ENCODE data around the gene ASB6.

Gene ASB6, protein sequence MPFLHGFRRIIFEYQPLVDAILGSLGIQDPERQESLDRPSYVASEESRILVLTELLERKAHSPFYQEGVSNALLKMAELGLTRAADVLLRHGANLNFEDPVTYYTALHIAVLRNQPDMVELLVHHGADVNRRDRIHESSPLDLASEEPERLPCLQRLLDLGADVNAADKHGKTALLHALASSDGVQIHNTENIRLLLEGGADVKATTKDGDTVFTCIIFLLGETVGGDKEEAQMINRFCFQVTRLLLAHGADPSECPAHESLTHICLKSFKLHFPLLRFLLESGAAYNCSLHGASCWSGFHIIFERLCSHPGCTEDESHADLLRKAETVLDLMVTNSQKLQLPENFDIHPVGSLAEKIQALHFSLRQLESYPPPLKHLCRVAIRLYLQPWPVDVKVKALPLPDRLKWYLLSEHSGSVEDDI

DNA sequence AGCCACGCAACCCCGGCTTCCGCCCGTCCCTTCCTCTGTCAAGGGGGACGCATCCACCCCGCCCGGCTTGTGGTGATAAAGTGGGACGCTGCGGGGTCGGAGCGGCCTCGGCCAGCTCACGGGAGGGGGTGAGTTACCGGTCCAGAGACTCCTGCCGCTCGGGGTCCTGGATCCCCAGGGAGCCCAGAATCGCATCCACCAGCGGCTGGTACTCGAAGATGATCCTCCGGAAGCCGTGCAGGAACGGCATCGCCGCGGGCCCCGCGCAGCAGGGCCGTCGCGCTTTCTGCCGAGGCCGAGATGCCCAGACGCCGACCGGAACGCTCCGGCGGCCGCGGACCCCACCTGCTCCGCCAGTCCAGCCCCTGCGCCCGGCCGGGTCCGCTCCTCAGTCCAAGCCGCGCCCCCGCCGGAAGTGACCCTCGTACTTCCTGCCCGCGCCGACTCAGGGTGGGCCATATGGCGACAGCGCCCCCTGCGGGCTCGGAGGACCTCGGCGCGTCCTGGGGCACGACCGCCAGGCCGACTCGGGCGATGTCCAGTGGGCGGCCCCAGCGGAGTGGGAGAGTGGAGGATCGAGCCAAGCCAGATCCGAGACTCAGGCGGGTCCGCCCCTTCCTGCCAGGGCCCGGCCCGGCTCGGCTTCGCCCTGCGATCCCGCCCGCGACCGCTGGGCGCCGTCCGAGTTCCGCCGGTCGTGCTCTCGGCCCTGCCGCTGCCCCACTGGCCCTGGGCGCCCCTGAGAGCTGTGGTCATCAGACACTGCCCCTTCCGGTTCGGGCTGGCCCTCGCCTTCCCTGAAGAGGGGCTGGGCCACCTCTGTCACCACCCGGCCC lies at the start of gene ASB6:
ASB6 (minus strand) TSS at position 402 of the 836 bp plus-strand sequence; CDS start at position 250, 152 bp downstream.
- peak; percentile 100 for DNase-seq

DNA sequence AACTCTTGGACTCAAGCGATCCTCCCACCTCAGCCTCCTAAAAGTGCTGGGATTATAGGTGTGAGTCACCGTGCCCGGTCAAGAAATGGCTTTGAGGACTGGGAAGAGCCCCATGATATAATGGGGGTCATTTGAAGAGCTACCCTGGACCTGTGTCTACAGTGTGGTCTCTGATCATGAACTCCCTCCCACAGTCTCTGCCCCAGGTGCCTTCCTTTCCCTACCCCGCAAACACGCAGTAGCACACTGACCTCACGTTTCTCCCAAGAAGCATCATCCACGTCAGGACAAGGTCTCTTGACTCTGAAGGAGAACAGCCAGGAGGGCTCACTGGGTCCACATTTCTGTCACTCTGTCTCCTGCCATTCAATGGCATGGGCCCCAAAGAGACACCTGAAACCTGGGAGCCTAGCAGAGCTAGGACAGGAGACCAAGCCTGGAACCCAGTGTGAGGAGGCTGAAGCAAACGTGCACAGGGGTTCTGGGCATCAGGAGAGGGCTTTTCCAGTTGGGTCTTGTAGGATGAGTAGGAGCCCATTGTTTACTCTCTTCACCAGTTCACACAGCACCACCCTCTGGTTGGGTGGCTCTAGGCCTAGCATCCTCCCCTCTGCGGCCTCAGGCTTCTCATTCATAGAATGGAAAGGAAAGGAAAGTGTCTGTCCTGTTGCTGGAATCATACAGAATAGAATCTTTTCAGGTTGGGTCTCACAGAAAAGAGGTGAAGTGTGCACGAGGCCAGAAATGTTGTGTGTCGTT lies 46.5 kb upstream of the ASB6 start:
- no peak for DNase-seq

GRCh38 chr9:129687391-129687790 lies 45.4 kb upstream of the ASB6 start:
- DNase-seq = no peak

DNA sequence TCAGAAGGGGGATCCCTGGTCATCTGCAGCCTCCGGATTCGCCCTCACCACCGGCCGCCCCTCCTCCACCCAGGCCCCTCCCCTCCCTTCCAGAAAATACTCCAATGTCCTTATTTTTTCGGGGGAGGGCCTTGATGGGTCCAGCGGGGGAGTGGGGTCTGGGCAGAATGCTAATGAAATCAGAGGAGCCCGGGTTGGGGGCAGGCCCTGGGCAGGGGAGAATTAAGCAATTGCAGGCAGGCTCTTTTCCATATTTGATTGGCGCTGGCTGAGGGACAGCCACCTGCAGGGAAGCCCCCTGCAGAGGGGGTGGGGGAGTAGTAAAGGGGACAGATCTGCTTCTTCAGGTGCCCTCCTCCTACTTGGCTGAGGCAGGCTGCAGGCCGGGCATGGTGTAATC lies 44.8 kb upstream of the ASB6 start:
- no peak for DNase-seq

DNA sequence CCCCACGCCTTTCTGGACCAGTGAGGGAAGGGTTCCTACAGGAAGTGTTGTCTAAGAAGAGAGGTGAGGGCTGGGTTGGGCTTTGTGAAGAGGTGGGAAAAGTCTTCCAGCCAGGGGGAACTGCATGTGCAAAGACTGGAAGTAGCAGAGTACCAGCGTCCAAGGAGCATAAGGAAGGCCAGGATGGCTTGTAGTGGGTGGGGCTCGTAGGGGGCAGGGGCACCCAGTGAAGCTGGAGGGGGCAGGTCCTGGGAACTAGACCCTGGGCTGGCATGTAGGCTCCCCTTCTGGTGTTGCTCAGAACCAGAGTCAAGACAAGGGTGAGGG lies 43.9 kb upstream of the ASB6 start:
- DNase-seq = no peak

DNA sequence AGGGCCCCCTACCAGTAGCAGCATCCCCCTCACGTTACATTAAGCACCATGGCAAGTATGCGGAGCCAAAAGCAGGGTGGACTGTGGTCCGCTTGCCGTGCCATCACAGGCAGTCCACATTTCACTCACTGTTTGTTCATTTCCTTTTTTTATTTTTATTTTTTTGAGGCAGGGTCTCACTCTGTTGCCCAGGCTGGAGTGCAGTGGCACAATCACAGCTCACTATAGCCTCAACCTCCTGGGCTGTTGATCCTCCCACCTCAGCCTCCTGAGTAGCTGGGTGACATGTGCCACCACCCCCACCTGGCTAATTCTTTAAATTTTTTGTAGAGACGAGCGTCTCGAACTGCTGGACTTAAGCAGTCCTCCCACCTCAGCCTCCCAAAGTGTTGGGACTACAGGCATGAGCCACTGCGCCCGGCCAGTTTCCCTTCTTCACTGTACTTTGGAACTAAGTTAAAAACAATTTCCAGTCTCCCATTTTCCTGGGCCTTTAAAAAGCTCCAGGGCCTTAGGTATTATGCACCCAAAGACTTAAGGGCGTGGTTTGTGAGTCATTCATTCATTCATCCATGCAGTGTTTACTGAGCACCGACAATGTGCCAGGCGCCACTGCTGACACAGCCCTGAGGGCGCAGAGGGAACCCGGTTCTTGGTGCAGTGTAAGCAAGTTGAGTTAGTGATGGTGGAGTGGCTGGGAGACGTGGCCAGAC lies 43.4 kb upstream of the ASB6 start:
- no peak for DNase-seq

DNA sequence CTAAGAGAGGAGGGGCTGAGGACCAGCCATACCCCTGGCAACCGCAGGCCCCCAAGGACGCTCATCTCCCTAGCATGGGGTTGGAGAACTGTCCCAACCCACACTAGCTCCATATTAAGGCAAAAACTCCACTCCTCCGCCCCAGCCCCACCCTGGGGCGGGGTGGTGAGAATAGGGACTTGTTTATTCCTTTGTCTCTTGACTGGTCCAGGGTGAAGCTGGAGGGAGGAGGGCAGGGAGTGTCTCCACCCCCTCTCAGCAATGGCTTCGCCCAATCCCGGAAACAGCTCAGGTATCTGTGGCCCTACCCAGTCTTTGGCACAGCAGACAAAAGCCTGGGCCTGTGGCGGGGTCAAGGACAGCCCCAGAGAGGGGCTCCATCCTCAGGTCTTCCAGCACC lies 40.4 kb upstream of the ASB6 start:
- DNase-seq = no peak

DNA sequence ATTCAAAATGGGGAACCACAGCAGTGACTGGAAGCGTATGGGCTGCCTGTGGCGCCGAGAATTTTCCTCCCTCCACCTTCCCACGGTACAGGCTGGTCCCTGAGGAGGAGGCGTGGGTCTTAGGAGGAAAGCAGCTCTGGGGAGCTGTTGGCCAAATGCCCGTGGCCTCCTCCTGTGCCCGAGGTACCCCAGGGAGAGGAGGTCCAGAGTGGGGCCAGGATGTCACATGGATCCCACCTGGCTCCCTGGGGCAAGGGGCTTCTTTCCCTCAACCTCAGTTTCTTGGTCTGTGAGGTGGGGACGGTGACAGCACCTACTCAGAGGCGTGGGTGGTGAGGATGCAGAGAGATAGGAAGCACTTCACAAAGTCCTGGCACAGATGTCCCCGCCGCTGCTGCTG lies 40.0 kb upstream of the ASB6 start:
- DNase-seq = no peak

DNA sequence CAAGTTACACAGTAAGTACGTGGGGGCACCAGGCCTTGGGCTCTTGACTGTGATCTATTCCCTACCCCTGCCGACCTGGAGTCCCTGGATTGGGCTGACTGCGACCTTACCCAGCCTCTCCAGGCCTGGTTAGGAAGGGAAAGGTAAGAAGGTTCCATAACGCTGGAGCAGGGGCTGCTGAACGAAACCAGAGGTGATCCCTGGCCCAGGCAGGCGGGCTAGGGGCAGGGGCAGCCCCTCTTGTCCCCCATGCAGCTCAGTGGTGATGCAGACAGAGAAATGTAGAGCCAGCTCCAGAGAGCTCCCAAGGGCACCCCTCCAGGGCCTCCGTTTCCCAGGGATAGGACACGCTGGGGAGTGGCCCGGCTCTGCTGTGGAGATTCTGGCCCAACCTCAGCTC lies 37.6 kb upstream of the ASB6 start:
- DNase-seq = no peak

- DNase-seq = no peak
Observed at GRCh38 chr9:129678844-129679243, 36.9 kb upstream of the ASB6 start.

- no peak for DNase-seq
Observed at GRCh38 chr9:129677456-129677855, 35.5 kb upstream of the ASB6 start.

DNA sequence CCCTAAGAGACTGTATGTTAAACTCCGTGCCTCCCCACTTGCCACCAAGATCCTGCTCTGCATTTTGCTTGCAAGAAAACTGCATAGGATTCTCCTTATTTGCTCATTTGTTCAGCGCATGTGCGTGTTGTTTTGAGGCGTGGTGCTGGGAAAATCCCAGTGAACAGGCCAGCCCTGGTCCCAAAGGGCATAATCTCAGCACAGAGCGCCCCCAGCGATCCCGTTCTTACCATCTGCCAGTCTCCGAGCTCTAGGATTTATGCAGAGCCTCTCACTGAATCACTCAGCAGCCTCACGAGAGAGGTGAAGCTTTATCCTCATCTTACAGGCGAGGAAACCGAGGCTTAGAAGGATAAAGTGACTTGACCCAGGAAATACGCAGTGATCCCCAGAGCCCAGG lies 35.0 kb upstream of the ASB6 start:
- no peak for DNase-seq

DNA sequence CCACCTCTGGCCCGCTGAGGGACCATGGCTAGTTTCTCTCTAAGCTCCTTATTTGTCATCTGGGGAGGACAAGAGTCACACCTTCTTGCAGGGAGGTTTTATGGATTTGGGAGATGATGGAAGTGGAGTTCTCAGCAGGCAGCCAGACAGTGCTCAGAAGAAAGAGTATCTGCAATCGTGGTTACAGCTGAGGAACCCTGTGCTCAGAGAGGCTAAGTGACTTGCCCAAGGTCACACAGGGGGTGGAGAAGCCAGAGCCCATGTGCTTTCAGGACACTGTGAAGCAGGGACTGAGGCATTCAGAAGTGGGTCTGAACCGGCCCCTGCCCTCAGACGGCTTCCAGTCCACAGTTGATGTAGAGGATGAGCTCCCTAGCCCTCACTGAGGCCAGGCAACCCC lies 34.3 kb upstream of the ASB6 start:
- no peak for DNase-seq

DNA sequence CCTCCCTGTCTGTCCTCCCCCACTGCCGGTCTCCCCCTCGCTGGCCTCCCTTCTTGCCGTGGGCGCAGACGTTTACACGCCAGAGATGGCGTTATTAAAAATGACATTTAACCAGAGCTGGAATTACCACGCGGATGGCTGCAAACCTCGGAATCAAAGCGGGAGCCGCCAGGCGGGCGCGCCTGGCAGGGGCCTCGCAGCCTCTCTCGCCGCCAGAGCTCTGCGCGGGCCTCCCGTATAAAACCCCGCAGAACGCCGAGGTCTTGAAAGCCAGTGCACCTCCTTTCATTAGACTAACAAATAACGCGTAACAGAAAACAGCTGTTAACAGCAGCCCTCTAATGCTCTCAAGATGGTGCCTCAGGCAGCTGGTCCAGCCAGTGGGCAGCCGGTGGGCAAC lies 33.7 kb upstream of the ASB6 start:
- no peak for DNase-seq

DNA sequence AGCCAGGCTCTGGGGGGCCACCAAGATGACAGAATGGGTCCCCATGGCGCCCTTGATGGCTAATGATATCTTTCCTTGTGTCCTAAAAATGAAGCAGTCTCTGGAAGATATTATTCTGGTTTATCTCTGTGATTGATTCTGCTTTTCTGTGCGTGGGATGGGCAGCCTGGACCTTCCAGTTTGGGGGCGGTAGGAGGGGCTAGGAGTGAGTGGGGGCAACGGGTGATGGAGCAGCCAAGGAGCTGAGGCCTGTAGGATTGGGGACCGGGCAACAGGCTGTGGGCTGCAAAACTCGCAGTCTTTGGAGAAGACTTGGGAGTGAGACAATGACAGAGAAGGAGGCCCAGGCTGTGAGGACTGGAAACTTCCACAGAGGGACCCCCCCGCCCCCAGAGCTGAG lies 32.3 kb upstream of the ASB6 start:
- DNase-seq = no peak

DNA sequence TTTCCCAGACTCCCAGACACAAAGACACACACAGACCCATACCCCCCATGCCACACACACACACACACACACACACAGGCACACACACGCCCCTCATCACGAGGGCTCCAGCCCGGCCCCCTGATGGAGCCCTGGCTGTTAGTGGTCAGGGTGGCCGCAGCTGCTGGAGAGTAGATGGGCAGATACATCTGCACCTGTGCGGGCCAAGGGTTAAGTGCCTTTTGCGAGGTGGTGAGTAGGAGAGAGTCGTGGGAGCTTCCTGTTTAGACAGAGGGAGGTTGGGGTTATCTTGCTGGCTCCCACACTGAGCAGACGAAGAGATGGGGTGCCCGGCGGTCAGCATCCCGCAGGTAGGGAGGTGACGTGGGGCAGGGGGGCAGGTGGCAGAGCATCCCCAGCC lies 31.7 kb upstream of the ASB6 start:
- DNase-seq = no peak

DNA sequence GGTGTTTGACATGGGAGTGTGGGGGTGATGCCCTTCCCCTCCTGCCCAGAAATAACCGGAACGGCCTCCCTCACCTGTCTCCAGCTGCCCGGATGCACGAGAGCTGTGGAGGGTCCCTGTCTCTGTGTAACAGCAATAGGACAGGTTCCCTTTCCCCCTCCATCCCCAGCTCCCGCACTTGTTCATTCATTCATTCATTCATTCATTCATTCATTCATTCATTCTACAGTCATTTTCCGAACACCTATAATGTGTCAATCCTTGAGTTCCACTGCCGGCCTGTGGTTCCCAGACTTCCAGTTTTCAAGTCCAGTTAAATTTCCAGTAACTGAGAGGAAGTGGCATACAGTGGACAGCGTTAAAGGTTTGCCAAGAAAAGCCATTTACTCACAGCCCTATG lies 30.8 kb upstream of the ASB6 start:
- DNase-seq = no peak

DNA sequence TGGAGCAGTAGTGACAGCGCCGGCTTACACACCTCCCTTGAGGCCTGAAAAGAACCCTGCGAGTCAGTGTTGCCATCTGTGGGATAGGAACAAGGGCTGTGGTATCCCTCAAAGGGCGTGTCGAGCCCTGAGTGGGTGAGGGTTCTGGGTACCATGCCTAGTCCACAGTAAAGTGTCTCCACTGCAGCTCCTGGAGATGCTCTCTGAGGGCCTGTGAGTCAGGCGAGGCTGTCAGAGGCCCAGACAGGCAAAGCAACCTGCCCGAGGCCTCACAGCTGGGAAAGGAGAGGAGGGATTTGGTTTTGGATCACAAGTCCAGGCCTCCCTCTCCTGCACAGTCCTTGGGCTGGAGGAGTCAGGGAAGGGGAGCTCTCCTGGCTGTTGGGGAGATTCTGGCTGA lies 29.6 kb upstream of the ASB6 start:
- no peak for DNase-seq

DNA sequence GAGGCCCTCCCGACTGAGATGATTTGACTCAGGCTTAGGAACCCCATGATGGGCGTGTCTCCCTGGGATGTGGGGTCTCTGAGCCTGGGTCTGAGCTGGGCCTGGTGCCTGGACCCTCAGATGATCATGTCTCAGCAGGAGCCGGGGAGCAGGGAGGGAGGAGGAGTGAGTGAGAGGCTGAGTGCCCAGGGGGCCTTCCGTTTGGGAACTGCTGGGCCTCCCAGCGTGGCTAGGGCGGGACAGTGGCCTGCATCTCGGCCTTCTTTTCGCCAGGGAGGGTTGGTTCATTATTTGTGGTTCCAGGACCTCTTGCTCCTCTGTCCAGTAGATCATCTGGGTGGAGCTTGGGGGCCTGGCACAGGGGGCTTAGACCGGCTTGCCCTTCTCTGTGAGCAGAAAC lies 29.1 kb upstream of the ASB6 start:
- no peak for DNase-seq

GRCh38 chr9:129669946-129670345 lies 28.0 kb upstream of the ASB6 start:
- no peak for DNase-seq

DNA sequence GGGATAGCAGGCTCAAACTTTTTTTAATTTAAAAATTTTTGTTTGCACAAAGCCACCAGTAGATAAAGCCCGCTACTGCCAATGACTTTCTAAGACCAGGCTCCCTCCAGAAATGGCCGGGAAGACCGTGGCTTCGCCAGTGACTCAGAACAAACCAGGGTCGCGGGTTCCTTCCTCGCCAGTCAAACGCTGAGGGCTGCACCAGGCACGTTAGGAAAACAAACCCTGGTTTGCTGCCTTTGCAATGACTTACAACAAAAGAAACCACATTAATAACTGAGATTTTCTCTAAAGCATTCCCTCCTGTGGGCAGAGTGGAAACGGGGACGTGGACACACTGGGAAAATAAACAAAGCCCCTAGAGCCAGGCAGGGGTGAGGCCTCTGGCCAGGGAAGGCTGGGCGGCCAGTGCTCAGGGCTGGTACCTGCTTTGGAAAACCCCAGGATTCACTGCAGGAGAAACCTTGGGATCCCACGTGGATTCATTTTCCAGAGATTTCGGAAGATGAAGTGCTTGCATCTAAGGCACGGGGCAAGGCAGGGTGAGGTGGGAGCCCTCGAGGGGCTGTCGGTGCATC lies 27.3 kb upstream of the ASB6 start:
- DNase-seq = no peak

DNA sequence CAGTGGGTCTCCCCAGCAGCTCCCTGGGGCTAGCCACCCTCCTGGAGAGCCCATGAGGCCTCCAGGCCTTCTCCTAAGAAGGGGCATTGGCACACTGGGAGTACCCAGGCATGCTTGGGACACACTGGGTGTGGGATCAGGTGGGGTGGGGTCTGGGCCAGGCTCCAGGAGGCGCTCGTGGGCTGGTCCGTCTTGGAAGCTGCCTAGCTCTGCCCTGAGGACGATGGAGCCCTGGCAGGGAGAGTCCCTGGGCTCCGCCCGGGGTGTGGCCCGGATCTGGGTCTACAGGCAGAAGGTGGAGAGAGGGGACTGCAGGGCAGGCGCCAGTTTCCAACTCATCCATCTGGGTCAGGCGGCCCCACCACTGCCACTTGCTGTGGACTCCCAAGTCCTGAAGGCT lies 25.9 kb upstream of the ASB6 start:
- peak; percentile 58 for DNase-seq

DNA sequence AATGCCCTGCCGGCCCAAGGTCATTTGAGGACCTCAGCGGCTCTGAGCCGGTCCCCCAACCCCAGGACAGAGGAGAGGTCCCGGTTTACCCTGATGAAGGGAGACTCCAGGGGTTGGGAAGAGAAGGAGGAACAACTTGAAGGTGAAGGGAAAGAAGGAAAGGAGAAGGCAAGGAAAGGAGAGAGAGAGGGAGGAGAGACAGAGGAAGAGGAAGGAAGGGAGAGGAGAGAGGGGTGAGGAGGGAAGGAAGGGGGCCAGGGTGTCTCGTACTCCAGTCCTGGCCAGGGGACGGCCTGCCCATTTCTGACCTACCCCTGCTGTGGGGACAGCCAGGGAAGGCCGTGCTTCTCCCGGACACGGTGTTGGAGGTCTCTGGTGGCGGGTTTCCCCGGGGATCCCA lies 25.4 kb upstream of the ASB6 start:
- no peak for DNase-seq
